Esophagus squamous epithelium (tissue), 5 donors: ENCODE data around the gene SUPT20HL1. TPM values are rescaled to one million over a fixed set of nuclear protein-coding genes. Genes with fewer than 3 reads are reported as not detected.

Experiments used
- DNase-seq: peaks from one replicate; lab custom pipeline; 2025; lab: John Stamatoyannopoulos, UW
- H3K27ac ChIP-seq, 4 donors: fragments of 200-600 bp; sonication (generic); one replicate each; pipeline ENCODE4 v1.5.1; 2016 to 2019; ENCODE audit warnings: mild to moderate bottlenecking in 1 of 4
- H3K27me3 ChIP-seq, 4 donors: fragments of 200-600 bp; sonication (generic); 1 replicate in 3 of 4; 2 replicates in 1 of 4; pipeline versions ENCODE4 v1.5.1 to v1.6.0; 2017 to 2021; ENCODE audit warnings: antibody characterized with exemption in 1 of 4
- H3K36me3 ChIP-seq, 3 donors: fragments of 200-600 bp; sonication (generic); one replicate each; pipeline ENCODE4 v1.5.1; 2016 to 2019
- H3K4me1 ChIP-seq, 3 donors: fragments of 200-600 bp; sonication (generic); one replicate each; pipeline ENCODE4 v1.5.1; 2017 to 2019
- H3K4me3 ChIP-seq, 4 donors: fragments of 200-600 bp; sonication (generic); 1 replicate in 3 of 4; 2 replicates in 1 of 4; pipeline ENCODE4 v1.5.1; 2016 to 2019; ENCODE audit warnings: mild to moderate bottlenecking in 2 of 4, moderate library complexity in 1 of 4
- H3K9me3 ChIP-seq, 3 donors: fragments of 200-600 bp; sonication (generic); one replicate each; pipeline ENCODE4 v1.5.1; 2016 to 2019
- POLR2A ChIP-seq, 4 donors: fragments of 450-650 bp; IDR thresholded peaks; one replicate each; pipeline ENCODE4 v1.6.1; 2017; ENCODE audit warnings: antibody characterized with exemption in 4 of 4, mild to moderate bottlenecking in 4 of 4, moderate library complexity in 3 of 4
- WGBS, 2 donors: methylation state at CpG; one replicate each; pipeline ENCODE4 v1.1.5; 2018; 5-methylcytosine and 5-hydroxymethylcytosine counted together
- intact Hi-C: fragments of 100-400 bp; cut with DNase I; formaldehyde crosslinking; loops from one replicate; pipeline ENCODE4 v1.15.0; 2022
- total RNA-seq, 4 donors: library from RNA; depleted of rRNA; stranded (reverse); fragments of >200 nt; gene quantifications; one replicate each; pipeline ENCODE4 v1.1.0, GENCODE V29; 2016
- TF ChIP-seq, protein P1 (sequence below), 6 experiments: fragments of 450-650 bp in 4 of 6; fragments of 200-600 bp in 2 of 6; sonication (generic) in 2 of 6; IDR thresholded peaks; one replicate each; pipeline ENCODE4 v1.5.1; 2016 to 2019; ENCODE audit warnings: antibody characterized with exemption in 6 of 6, mild to moderate bottlenecking in 4 of 6, moderate library complexity in 4 of 6
- donor health status: DM: yes; HTN: yes; CAD: no.

SUPT20HL1 gene
- total RNA-seq, 4 donors from 2014 or later: not detected

DNA sequence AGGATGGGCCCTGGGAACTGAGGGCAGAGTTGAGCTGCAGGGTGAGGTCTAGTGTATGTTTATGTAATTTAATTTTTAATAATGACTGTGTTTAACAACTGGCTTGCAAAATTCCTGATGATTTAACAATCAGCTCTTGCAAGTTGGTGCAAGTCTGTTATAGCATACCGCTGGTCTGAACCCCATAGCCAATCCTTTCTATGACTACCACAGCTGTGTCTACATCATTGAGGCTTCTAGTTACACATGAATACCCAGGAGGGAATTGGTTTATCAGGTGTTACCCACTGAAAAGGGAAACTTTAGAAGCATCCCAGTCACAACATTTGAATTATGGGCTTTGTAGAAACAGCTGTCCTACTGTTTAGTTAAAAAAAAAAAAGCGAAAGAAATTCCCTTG lies 38.3 kb downstream of the SUPT20HL1 start:
- Histone ChIP-seq H3K27ac (peak overlapping the region in 2 of 4 donors; percentile 29 to 62), H3K4me3 (no peak overlapping the region), H3K36me3 (no peaks in the 10 kb centered on the region), H3K4me1 (peaks cover 0 to 26% (median 3%) of the 10 kb centered on the region in 3 donors), H3K27me3 (no peaks in the 10 kb centered on the region), H3K9me3 (no peaks in the 10 kb centered on the region)
- WGBS, 2 donors: 67% methylated on average over 2 of the region's 2 CpGs; no CpG with 5 or more reads in 1 of the 2 donors
- intact Hi-C loops: loop anchor here (5.0 kb wide), 1 partner anchor 99 kb away; no protein-coding TSS in a partner anchor
- DNase-seq: no peak
- no peak for TF ChIP-seq POLR2A (IDR thresholded peaks at IDR 0.05)
- TF ChIP-seq, protein P1, sequence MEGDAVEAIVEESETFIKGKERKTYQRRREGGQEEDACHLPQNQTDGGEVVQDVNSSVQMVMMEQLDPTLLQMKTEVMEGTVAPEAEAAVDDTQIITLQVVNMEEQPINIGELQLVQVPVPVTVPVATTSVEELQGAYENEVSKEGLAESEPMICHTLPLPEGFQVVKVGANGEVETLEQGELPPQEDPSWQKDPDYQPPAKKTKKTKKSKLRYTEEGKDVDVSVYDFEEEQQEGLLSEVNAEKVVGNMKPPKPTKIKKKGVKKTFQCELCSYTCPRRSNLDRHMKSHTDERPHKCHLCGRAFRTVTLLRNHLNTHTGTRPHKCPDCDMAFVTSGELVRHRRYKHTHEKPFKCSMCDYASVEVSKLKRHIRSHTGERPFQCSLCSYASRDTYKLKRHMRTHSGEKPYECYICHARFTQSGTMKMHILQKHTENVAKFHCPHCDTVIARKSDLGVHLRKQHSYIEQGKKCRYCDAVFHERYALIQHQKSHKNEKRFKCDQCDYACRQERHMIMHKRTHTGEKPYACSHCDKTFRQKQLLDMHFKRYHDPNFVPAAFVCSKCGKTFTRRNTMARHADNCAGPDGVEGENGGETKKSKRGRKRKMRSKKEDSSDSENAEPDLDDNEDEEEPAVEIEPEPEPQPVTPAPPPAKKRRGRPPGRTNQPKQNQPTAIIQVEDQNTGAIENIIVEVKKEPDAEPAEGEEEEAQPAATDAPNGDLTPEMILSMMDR (IDR thresholded peaks at IDR 0.05): no peak

GRCh38 chrX:24399550-24399949 lies 39.1 kb downstream of the SUPT20HL1 start:
- TF ChIP-seq, protein P1 (IDR thresholded peaks at IDR 0.05): no peak
- intact Hi-C loops: loop anchor here (5.0 kb wide), 1 partner anchor 98 kb away; no protein-coding TSS in a partner anchor
- WGBS, 2 donors: 78 to 80% methylated on average over 5 of the region's 5 CpGs
- H3K36me3 ChIP-seq: no peaks in the 10 kb centered on the region
- no peaks in the 10 kb centered on the region for H3K27me3 ChIP-seq
- H3K27ac ChIP-seq: no peak overlapping the region
- DNase-seq: no peak
- H3K9me3 ChIP-seq: no peaks in the 10 kb centered on the region
- H3K4me1 ChIP-seq: peaks cover 0 to 26% (median 3%) of the 10 kb centered on the region in 3 donors
- no peak overlapping the region for H3K4me3 ChIP-seq

DNA sequence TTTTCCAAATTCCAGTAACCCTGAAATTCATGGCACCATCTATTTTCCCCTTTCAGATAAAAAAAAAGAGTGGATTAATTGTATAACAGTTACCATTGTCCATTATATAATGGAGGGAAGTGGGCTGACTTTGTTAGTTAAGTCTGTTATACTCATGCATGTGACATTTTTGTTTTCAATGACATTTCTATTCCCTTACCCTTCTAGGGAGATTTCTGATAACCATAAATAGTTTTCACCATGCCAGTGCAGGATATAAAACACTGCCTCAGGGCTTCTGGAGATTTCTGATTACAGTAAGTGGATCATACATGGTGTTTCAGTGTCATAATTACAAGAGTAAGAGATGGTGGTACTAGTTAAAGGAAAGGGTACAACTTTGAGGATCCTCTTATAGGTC lies 45.5 kb downstream of the SUPT20HL1 start:
- Histone ChIP-seq H3K4me3 (no peak overlapping the region), H3K27me3 (no peaks in the 10 kb centered on the region), H3K36me3 (no peaks in the 10 kb centered on the region), H3K27ac (no peak overlapping the region), H3K4me1 (no peaks in the 10 kb centered on the region), H3K9me3 (no peaks in the 10 kb centered on the region)
- TF ChIP-seq, protein P1 (IDR thresholded peaks at IDR 0.05): no peak
- TF ChIP-seq POLR2A (IDR thresholded peaks at IDR 0.05): no peak
- no peak for DNase-seq
- intact Hi-C loops: no loop called here

Other genes starting within 250 kb of the SUPT20HL1 start
- gene ZFX, start 210.9 kb upstream of the SUPT20HL1 start, total RNA-seq: 10 to 100 TPM; 19.2 to 88.0 (median 49.5) TPM
- gene SUPT20HL2, start 46.6 kb upstream of the SUPT20HL1 start, total RNA-seq: not detected
- 10 to 100 TPM in 2 of 4 donors, 1 to 10 TPM in 2; 5.4 to 20.6 (median 12.8) TPM for gene PDK3, start 104.6 kb downstream of the SUPT20HL1 start, total RNA-seq